ENCODE data around the gene FGGY.

The FGGY gene

DNA sequence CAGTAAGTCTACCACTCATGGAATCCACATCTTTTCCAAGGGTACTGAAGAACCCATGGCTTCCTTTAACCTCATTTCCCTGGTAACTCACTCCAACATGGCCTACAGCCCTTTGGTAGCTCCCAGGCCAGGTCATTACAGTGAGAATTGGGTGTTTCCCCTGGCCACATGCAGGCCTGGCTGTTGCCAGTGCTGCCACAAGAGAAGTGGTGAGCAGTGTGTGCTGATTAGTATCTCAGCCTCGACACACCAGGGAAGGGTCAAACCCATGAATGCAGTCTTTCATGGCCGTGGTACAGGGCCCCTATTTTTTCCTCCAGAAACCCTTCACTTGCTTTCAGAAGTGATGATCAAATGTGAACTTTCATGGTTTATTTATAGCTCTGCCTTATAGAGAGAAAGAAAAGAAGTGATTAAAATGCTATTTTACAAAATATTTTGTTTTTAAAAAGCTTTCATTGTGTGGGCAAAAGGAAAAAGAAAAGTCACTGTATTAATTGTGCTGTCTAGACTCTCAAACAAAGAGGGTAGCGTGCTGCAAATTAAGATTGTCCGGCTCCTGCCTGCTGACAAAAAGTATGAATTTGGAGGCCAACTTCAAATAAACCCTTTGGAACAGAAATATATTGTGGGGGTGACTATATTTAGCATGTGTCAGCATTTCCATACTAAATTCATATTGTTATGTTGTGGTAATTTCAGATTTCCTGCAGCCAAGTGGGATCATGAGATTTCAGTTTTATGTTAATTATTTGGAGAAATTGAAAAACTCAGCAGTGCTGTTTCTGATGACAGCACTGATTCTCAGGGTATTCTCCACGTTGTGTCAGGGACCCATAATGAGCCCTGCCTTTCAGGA lies 455.9 kb downstream of the FGGY start:
- Histone ChIP-seq H2AFZ (ENCODE audit: low read depth, low read length, severe bottlenecking) (no peak overlapping the region), H4K20me1 (ENCODE audit: low read depth, low read length) (no peaks in the 10 kb centered on the region), H3K79me2 (ENCODE audit: insufficient read depth, low read length) (no peaks in the 10 kb centered on the region), H3F3A (ENCODE audit: insufficient read depth) (no peaks in the 10 kb centered on the region), H3K4me2 (ENCODE audit: low read depth, low read length, poor library complexity, severe bottlenecking) (no peak overlapping the region), H3K4me3 (ENCODE audit: insufficient read depth, low read length, poor library complexity, severe bottlenecking) (no peak overlapping the region), H3K9me2 (replicated peaks; ENCODE audit: insufficient read depth, low read length) (no peaks in the 10 kb centered on the region), H3K9me3 (ENCODE audit: insufficient read depth, low read length) (no peaks in the 10 kb centered on the region), H3K9ac (ENCODE audit: low read length) (no peak overlapping the region), H3K27ac (ENCODE audit: low read depth, low read length) (no peak overlapping the region), H3K27me3 (ENCODE audit: low read length) (no peaks in the 10 kb centered on the region), H3K36me3 (ENCODE audit: low read length) (no peaks in the 10 kb centered on the region)
- TF ChIP-seq, protein P1, sequence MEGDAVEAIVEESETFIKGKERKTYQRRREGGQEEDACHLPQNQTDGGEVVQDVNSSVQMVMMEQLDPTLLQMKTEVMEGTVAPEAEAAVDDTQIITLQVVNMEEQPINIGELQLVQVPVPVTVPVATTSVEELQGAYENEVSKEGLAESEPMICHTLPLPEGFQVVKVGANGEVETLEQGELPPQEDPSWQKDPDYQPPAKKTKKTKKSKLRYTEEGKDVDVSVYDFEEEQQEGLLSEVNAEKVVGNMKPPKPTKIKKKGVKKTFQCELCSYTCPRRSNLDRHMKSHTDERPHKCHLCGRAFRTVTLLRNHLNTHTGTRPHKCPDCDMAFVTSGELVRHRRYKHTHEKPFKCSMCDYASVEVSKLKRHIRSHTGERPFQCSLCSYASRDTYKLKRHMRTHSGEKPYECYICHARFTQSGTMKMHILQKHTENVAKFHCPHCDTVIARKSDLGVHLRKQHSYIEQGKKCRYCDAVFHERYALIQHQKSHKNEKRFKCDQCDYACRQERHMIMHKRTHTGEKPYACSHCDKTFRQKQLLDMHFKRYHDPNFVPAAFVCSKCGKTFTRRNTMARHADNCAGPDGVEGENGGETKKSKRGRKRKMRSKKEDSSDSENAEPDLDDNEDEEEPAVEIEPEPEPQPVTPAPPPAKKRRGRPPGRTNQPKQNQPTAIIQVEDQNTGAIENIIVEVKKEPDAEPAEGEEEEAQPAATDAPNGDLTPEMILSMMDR (IDR thresholded peaks at IDR 0.05; ENCODE audit: insufficient read depth, low read length, poor library complexity, severe bottlenecking) = no peak
- TF ChIP-seq EZH2phosphoT487 (conservative IDR thresholded peaks at IDR 0.05; ENCODE audit: low read length) = no peak

DNA sequence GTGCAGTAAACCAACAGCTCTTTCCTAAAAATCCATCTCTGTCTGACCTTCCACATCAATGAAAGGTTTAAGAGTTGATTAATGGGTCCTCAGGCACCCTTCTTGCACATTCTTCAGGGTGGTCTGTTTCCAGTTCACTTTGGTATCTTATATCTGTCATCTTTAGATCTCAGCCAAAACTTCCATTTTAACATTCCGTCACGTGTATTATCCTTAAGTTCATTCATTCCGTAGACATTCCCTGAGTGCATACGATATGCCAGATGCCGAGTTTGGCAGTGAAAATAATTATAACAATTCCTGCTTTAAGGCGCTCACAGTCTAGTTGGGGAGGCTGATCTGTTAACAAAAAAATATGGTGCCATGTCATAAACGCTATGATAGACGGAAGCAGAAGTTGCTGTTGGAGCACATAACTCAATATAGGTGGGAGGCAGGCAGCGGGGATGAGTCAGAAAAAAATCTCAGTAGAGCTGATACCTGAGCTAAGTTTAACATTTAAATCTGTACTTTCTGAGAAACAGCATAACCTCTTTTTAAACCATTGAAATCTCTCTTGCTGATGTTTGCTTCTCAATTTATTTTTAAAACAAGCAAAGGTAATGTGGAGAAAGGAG lies 458.3 kb downstream of the FGGY start:
- Histone ChIP-seq H3K79me2 (ENCODE audit: insufficient read depth, low read length) (no peaks in the 10 kb centered on the region), H3K9me2 (replicated peaks; ENCODE audit: insufficient read depth, low read length) (no peaks in the 10 kb centered on the region), H3K4me2 (ENCODE audit: low read depth, low read length, poor library complexity, severe bottlenecking) (no peak overlapping the region), H3K4me3 (ENCODE audit: insufficient read depth, low read length, poor library complexity, severe bottlenecking) (no peak overlapping the region), H4K20me1 (ENCODE audit: low read depth, low read length) (no peaks in the 10 kb centered on the region), H3K27me3 (ENCODE audit: low read length) (no peaks in the 10 kb centered on the region), H3K27ac (ENCODE audit: low read depth, low read length) (no peak overlapping the region), H3K9ac (ENCODE audit: low read length) (no peak overlapping the region), H3F3A (ENCODE audit: insufficient read depth) (no peaks in the 10 kb centered on the region), H3K36me3 (ENCODE audit: low read length) (no peaks in the 10 kb centered on the region), H3K9me3 (ENCODE audit: insufficient read depth, low read length) (no peaks in the 10 kb centered on the region), H2AFZ (ENCODE audit: low read depth, low read length, severe bottlenecking) (no peak overlapping the region)
- TF ChIP-seq, protein P1 (IDR thresholded peaks at IDR 0.05; ENCODE audit: insufficient read depth, low read length, poor library complexity, severe bottlenecking) = no peak
- TF ChIP-seq EZH2phosphoT487 (conservative IDR thresholded peaks at IDR 0.05; ENCODE audit: low read length) = no peak

DNA sequence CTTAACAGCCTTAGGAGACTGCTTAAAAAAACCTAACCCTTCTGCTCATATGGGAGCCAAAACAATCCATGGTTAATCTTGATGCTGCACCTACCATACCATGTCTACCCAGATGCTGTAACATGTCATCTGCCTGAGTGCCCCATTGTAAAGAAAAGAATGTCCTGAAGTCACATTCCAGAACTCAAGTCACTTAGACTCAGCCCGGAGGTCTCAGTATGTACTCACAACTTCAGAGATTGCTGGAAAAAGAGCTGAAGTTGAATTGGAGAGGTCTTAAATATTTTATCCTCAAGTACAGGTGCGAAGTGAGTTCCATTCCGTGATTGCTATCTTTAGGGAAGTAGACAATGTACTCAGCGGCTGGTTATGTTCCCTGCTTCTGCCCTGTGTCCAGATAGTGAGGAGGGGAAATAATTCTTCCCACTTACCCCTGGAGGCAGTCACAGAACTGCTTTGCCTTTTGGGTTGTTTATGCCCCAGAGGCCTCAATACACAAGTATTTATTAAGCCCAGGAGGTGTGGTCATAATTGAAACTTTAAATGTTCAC lies 460.4 kb downstream of the FGGY start:
- Histone ChIP-seq H3K4me3 (ENCODE audit: insufficient read depth, low read length, poor library complexity, severe bottlenecking) (no peak overlapping the region), H3K27ac (ENCODE audit: low read depth, low read length) (no peak overlapping the region), H3K79me2 (ENCODE audit: insufficient read depth, low read length) (no peaks in the 10 kb centered on the region), H3F3A (ENCODE audit: insufficient read depth) (no peaks in the 10 kb centered on the region), H3K4me2 (ENCODE audit: low read depth, low read length, poor library complexity, severe bottlenecking) (no peak overlapping the region), H3K9ac (ENCODE audit: low read length) (no peak overlapping the region), H3K9me3 (ENCODE audit: insufficient read depth, low read length) (no peaks in the 10 kb centered on the region), H3K9me2 (replicated peaks; ENCODE audit: insufficient read depth, low read length) (no peaks in the 10 kb centered on the region), H4K20me1 (ENCODE audit: low read depth, low read length) (no peaks in the 10 kb centered on the region), H3K36me3 (ENCODE audit: low read length) (no peaks in the 10 kb centered on the region), H2AFZ (ENCODE audit: low read depth, low read length, severe bottlenecking) (no peak overlapping the region), H3K27me3 (ENCODE audit: low read length) (no peaks in the 10 kb centered on the region)
- TF ChIP-seq, protein P1 (IDR thresholded peaks at IDR 0.05; ENCODE audit: insufficient read depth, low read length, poor library complexity, severe bottlenecking) = no peak
- no peak for TF ChIP-seq EZH2phosphoT487 (conservative IDR thresholded peaks at IDR 0.05; ENCODE audit: low read length)
